ENCODE data around the gene KRTAP22-2. TPM values are rescaled to one million over a fixed set of nuclear protein-coding genes. Genes with fewer than 3 reads are reported as not detected.

Gene KRTAP22-2
- total RNA-seq, 1 experiment from 2014 or later, result not detected

- BruUV-seq (replicated peaks), result no TSS peak
- no peak for DNase-seq
- no peaks in the 10 kb centered on the region for H3K27me3 ChIP-seq (replicated peaks; ENCODE audit: control insufficient read depth, insufficient read depth, low read length)
- no peaks in the 10 kb centered on the region for H3K9me3 ChIP-seq
- no peak for TF ChIP-seq CTCF (IDR thresholded peaks at IDR 0.05; ENCODE audit: insufficient read depth in 1 of 2, low read depth in 1 of 2, low read length in 1 of 2, severe bottlenecking in 1 of 2, unreplicated experiment in 1 of 2)
- H3K4me3 ChIP-seq (ENCODE audit: low read depth, low read length), result no peak overlapping the region
- ChIA-PET CTCF (no interaction called here), POLR2A (no interaction called here)
- H3K4me1 ChIP-seq, result no peaks in the 10 kb centered on the region
- no peaks in the 10 kb centered on the region for H3K36me3 ChIP-seq (ENCODE audit: control insufficient read depth, insufficient read depth, low read length)
- intact Hi-C loops (cut with micrococcal nuclease; ENCODE audit: unreplicated experiment), result no loop called here
- H3K4me3 Mint-ChIP-seq (ENCODE audit: unreplicated experiment), result no peak overlapping the region
- peaks cover 8% of the 10 kb centered on the region for H3K9me3 Mint-ChIP-seq (ENCODE audit: unreplicated experiment)
- H3K27me3 Mint-ChIP-seq (ENCODE audit: insufficient read depth, unreplicated experiment), result no peaks in the 10 kb centered on the region
- H3K4me1 Mint-ChIP-seq (ENCODE audit: low read depth, unreplicated experiment), result no peaks in the 10 kb centered on the region
- no peak overlapping the region for H3K27ac Mint-ChIP-seq (ENCODE audit: unreplicated experiment)
- H3K36me3 Mint-ChIP-seq (ENCODE audit: insufficient read depth, unreplicated experiment), result no peaks in the 10 kb centered on the region
These were observed 21.9 kb upstream of the KRTAP22-2 start for GRCh38 chr21:30612132-30612531.

GRCh38 chr21:30605968-30606367 lies 15.8 kb upstream of the KRTAP22-2 start:
- POLR2A ChIA-PET, result no interaction called here
- Mint-ChIP-seq H3K9me3 (ENCODE audit: unreplicated experiment) (peaks cover 4% of the 10 kb centered on the region), H3K4me1 (ENCODE audit: low read depth, unreplicated experiment) (peaks cover 6% of the 10 kb centered on the region), H3K36me3 (ENCODE audit: insufficient read depth, unreplicated experiment) (no peaks in the 10 kb centered on the region), H3K4me3 (ENCODE audit: unreplicated experiment) (no peak overlapping the region), H3K27me3 (ENCODE audit: insufficient read depth, unreplicated experiment) (no peaks in the 10 kb centered on the region), H3K27ac (ENCODE audit: unreplicated experiment) (no peak overlapping the region)
- Histone ChIP-seq H3K27me3 (replicated peaks; ENCODE audit: control insufficient read depth, insufficient read depth, low read length) (no peaks in the 10 kb centered on the region), H3K9me3 (no peaks in the 10 kb centered on the region), H3K4me1 (no peaks in the 10 kb centered on the region), H3K4me3 (ENCODE audit: low read depth, low read length) (no peak overlapping the region), H3K36me3 (ENCODE audit: control insufficient read depth, insufficient read depth, low read length) (no peaks in the 10 kb centered on the region)
- intact Hi-C loops (cut with micrococcal nuclease; ENCODE audit: unreplicated experiment), result no loop called here
- BruUV-seq (replicated peaks), result no TSS peak
- CTCF ChIA-PET, result no interaction called here
- TF ChIP-seq CTCF (IDR thresholded peaks at IDR 0.05; ENCODE audit: insufficient read depth in 1 of 2, low read depth in 1 of 2, low read length in 1 of 2, severe bottlenecking in 1 of 2, unreplicated experiment in 1 of 2), result no peak
- no peak for DNase-seq

GRCh38 chr21:30600787-30601186 lies 10.6 kb upstream of the KRTAP22-2 start, which contains the start of gene KRTAP22-1:
Gene KRTAP22-1 (plus strand): TSS chr21:30601087.
- Mint-ChIP-seq H3K9me3 (ENCODE audit: unreplicated experiment) (no peaks in the 10 kb centered on the region), H3K4me3 (ENCODE audit: unreplicated experiment) (no peak within 1 kb of the TSS), H3K4me1 (ENCODE audit: low read depth, unreplicated experiment) (peaks cover 6% of the 10 kb centered on the region), H3K27me3 (ENCODE audit: insufficient read depth, unreplicated experiment) (no peaks in the 10 kb centered on the region), H3K36me3 (ENCODE audit: insufficient read depth, unreplicated experiment) (no peaks in the 10 kb centered on the region), H3K27ac (ENCODE audit: unreplicated experiment) (no peak within 1 kb of the TSS)
- no peak for DNase-seq
- no peaks in the 10 kb centered on the region for H3K36me3 ChIP-seq (ENCODE audit: control insufficient read depth, insufficient read depth, low read length)
- BruUV-seq (replicated peaks), result no TSS peak
- H3K4me3 ChIP-seq (ENCODE audit: low read depth, low read length), result no peak within 1 kb of the TSS
- intact Hi-C loops (cut with micrococcal nuclease; ENCODE audit: unreplicated experiment), result no loop called here
- no peaks in the 10 kb centered on the region for H3K27me3 ChIP-seq (replicated peaks; ENCODE audit: control insufficient read depth, insufficient read depth, low read length)
- no peak for TF ChIP-seq CTCF (IDR thresholded peaks at IDR 0.05; ENCODE audit: insufficient read depth in 1 of 2, low read depth in 1 of 2, low read length in 1 of 2, severe bottlenecking in 1 of 2, unreplicated experiment in 1 of 2)
- no peaks in the 10 kb centered on the region for H3K4me1 ChIP-seq
- no peaks in the 10 kb centered on the region for H3K9me3 ChIP-seq
- CTCF ChIA-PET, result no interaction called here
- POLR2A ChIA-PET, result no interaction called here
